HG03354 (cell line): Measurements from ENCODE around the gene PRG2.

Source experiments
- ATAC-seq: cut with Tn5 transposase; IDR thresholded peaks from one replicate; pipeline ENCODE4 v1.9.1; 2021; ENCODE audit warnings: mild to moderate bottlenecking; ENCODE audit not compliant: unreplicated experiment, poor library complexity, severe bottlenecking

PRG2 gene, protein sequence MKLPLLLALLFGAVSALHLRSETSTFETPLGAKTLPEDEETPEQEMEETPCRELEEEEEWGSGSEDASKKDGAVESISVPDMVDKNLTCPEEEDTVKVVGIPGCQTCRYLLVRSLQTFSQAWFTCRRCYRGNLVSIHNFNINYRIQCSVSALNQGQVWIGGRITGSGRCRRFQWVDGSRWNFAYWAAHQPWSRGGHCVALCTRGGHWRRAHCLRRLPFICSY

DNA sequence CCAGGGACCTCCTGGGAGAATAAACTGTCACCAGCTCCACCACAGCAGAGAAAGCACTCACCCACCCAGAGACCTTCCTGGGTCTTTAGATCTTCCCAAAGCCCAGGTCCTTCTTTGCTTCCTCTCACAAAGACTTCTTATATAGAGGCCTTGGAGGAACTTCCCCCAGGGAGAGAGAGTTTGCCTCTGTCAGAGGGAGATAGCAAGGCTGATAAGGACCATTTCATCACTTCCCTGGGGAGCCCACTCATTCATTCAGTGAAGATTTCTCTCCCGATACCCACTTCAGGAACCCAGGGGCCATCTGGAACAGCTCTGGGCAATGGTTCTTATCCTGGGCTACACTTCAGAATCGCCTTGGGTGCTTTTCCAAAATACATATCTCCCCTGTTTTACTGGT, at the start of gene PRG2:
TSS of gene PRG2 (minus strand) at position 116 of the 400 bp plus-strand sequence. CDS start 706 bp downstream, outside the sequence.
- ATAC-seq, result no peak

DNA sequence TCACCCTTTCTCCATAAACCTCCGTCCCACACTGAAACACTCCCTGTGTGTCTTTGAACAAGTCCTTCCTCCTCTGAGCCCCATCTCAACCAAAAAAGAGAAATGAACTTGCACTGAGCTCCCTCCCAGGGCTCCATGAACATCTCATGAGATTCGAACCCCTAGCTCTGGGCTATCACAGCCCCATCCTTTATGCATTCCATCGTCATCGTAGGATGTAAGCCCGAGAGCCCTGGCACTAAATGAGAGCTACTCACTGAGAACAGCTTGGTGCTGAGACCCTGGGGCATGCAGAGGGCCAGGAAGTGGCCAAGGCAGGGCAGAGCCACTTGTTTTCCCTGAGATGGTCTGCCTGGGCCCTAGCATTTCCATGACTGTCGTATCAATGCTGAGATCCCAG, 49.3 kb upstream of the PRG2 start:
- ATAC-seq, result no peak

DNA sequence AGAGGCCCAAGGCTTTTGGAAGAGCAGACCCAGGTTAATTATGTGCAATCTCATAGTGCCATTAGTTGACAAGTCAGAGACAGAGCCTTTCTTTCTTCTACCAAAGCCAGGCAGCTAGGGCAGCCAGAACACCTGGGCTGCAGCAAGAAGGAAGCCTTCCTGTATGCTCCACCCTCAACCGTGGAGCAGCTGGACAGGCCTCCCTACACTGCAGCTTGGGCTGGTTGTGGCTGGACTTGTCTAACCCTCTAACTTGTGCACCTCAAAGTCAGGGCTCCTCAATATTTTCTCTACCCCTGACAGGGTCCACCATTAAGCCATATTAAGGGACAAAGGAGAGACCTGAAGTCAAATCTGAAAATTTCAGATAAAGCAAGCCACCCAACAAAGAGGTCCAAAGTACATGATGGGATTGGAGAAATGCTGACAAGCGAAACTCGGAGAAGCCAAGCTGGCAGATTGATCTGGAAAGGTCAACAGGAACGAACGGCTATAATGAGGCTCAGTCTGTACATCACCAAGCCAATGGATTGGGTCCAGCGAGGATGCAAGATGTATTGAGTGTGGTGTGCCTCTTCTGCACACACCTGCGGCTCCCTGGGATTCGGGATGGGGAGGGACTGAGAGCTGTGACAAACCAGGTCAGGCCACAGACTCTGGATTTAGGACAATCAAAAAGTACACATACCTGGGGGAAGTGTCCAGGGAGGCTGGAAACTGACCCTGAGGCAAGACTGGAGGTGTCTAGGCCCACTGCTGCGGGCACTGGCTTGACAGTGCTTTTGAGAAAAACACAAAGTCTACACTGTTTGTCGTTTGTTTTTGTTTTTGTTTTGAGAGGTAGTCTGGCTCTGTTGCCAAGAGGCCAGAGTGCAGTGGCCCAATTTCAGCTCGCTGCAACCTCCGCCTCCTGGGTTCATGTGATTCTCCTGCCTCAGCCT, 48.2 kb upstream of the PRG2 start:
- no peak for ATAC-seq

DNA sequence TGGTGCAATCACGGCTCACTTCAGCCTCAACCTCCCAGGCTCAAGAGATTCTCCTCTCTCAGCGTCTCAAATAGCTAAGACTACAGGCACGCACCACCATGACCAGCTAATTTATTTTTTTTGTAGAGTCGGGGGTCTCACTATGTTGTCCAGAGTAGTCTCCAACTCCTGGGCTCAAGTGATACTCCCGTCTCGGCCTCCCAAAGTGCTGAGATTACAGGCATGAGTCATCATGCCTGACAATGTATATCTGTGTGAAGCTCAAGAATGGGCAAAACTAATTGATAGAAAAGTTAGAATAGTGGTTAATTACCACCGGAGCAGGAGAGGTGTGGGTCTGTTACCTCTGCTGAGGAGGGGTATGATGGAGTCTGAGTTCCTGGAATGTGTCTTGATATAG, 45.6 kb upstream of the PRG2 start:
- no peak for ATAC-seq

DNA sequence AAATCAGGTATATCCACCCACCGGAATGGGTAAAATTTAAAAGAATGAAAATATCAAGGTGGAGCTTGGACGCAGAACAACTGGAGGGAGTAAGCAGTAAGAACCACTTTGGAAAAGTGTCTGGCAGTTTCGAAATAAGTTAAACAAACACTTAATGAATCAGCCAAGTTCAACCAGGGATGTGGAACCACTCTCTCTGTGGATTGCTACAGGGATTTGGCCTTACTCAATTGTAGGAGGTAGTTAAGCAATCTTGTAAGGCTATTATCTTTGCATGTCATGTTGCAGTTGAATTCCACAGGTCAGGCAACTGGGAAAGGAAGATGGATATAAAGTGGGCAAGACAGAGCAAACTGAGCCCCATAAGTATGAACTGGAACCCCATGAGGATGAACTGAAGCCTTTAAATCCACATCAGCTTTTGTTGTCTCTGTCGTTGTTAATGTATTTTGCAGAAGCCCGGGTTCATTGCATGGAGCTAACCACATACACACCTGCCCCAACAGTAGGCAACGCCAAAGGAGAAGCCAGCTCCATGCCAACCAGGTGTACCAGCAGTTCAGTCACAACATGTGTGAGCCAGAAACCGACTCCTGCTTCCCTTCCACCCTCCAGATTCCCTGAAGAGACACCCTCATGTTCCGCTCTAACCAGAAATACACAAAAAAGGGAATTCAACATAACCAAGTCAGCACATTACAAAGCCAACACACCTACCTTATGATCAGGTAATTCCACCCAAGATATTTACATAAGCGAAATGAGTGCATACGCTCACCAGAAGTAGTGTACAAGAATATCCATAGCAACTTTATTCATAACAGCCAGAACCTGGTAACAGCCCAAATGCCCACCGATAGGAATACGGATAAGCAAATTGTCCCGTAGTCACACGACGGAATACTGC, 44.4 kb upstream of the PRG2 start:
- ATAC-seq, result no peak

DNA sequence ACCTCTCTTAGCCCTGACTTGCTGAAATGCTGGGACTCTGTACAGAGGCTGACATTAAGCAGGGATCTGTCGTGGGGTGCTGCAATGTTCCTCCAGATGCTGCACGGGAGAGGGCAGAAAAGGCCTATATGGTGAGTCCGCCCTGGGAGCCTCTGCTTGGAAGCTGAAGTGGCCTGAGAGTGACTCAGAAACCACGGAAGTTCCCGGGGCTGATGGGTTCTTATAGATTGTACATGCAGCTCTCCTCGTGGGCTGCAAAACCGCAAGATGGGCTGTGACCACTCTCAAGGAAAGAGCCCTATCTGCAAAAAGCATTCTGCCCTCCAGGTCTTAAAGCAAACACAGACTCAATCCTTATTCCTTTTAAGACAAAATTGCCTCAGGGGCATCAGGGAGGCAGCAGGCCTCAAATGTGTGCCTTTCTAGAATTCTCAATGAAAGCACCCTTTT, 42.3 kb upstream of the PRG2 start:
- ATAC-seq, result no peak

DNA sequence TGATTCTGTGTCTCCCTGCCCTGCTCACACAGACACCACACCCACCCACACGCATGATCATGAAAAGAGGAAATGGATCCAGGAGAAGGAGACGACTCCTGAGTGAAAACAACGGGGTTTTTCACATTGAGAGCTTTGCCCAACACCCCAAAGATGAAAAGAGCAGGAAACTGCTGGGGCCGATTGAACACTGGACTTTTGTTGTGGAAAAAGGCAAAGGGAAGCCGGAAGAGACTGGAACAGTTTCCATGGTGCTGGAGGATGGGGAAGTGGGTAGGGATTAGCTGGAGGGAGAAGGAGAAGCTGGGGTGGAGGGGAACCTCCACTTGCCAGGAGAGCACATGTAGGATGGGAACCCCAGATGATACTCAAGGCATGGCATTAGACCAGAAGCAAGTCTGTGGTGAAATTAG, 41.7 kb upstream of the PRG2 start:
- ATAC-seq, result no peak

DNA sequence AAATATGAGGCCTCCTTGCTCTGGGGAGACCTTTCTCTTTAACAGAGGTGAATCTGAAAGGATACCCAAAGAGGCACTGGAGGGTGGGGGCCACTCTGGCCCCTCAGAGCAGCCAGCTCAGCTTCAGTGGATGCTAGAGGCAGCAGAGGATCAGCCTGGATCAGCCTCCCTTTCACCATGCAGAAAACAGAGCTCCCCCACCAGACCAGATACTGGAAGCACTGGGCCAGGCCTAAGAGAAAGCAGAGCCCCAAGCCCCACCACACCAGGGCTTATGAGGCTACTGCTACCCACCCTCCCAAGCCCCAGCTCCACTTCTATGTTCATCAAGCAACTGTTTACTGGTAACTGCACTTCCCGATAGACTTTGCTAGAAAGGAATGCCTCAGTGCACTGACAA, 40.5 kb upstream of the PRG2 start:
- no peak for ATAC-seq

DNA sequence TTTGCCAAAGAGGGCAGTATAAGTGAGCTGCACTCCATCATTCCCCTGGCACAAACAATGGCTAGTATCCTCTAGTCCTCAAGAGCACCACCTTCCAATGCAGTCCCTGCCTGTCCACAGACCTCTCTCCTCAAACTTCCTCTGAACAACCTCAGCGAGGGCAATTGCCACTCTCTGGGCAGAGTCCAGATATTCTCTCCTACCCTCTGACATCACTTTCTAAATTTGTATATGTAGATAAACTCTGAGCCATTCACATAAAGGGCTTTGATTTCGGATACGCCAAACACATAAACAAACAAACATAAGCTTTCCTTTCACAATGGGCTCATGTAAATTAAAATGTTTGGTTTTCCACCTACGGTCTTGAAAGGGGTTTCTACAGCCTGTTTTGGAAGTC, 39.5 kb upstream of the PRG2 start:
- no peak for ATAC-seq

DNA sequence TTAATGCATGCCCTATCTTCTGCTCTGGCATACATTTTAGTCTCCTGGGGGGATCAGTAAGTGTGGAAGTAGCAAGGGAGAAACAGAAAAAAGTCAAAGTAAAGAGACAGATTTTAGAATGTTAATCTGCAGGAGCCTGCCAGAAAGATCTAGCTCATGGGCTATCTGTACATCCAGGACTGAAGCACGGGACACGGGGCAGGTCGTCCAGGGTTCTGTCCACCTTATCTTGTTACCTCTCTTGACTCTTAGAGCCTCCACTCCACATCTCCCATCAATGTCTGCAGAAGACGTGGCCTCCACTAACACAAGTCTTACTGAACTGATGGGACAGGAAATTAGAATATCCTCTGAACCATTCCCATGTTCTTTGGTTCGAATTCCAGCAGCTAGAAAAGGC, 38.2 kb upstream of the PRG2 start:
- ATAC-seq, result no peak

DNA sequence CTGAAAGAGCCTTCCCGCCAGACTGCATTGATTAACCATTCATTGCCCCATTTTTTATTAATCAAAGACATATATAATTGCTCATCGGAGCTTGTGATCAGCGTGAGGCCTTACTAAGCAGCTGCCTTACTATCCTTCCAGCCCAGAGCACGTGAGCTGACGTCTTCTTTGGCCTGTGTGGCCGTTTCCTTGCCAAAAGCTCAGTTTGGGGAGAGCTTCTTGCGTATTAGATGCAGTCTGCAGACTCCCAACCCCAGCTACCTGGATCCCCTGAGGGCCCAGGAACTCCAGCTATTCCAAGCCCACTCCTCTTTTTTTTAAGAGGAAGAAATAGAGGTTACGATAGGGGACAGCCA, 37.3 kb upstream of the PRG2 start:
- ATAC-seq, result no peak

DNA sequence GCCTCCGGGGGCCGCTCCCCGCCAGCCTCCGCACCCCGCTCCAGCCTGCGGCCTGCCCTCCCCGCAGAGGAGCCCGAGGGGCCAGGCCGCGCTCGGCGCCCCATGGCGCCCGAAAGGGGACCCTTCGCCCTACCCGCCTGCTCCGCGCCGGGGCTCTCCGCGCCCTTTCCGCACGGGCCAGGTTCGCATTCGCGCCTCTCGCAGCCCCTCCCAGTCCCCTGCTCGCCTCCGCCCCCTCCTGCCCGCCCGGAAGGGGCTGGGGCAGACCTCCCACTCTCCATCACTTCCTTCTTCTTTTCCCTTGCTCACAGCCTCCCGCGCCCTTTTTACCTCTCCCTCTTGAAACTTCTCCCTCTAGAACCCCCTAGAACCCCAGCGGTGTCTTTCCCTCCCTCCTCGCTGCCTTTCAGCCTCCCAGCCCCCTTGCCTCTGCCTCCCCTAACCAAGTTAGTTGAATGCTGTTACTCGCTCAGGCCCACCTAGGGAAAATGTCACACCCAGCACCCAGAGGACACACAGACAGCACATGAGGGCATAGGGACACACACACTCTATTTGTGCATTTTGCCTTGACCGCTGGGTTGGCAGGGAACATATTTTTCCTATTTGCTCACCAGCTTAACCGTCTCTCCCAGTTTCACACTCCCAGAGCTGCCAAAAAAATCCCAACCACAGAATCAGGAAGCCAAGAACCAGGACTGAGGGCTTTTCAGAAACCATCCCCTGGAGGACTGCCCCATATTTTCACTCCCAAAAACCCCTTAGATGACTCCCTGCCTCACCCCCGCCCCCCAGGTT, 36.7 kb upstream of the PRG2 start, which contains the start of gene SLC43A3:
TSS of gene SLC43A3 (minus strand) at position 193 of the 798 bp plus-strand sequence. CDS start 949 bp downstream, outside the sequence.
- peak; percentile 73 for ATAC-seq

DNA sequence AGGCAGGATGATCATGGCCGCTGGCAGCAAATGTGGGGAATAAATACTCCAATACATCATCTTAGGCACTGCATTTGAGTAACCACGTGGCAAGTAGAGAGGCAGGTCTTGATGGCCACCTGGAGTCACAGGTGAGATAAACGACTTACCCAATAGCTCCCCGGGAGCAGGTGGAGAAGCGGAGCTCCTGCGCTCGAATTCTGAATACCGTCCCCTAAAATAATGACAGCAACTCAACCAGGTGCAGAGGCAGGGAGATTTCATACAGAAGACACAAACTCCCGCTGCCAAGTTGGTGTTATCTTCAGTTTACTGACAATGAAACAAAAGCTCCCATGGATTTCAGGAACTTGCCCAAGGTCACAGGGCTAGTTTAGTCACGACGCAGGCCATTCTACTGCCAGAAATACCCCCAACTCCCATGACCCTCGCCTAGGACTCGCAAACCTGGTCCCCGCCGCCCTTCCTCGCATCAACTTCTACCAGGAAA, 36.0 kb upstream of the PRG2 start:
- no peak for ATAC-seq

DNA sequence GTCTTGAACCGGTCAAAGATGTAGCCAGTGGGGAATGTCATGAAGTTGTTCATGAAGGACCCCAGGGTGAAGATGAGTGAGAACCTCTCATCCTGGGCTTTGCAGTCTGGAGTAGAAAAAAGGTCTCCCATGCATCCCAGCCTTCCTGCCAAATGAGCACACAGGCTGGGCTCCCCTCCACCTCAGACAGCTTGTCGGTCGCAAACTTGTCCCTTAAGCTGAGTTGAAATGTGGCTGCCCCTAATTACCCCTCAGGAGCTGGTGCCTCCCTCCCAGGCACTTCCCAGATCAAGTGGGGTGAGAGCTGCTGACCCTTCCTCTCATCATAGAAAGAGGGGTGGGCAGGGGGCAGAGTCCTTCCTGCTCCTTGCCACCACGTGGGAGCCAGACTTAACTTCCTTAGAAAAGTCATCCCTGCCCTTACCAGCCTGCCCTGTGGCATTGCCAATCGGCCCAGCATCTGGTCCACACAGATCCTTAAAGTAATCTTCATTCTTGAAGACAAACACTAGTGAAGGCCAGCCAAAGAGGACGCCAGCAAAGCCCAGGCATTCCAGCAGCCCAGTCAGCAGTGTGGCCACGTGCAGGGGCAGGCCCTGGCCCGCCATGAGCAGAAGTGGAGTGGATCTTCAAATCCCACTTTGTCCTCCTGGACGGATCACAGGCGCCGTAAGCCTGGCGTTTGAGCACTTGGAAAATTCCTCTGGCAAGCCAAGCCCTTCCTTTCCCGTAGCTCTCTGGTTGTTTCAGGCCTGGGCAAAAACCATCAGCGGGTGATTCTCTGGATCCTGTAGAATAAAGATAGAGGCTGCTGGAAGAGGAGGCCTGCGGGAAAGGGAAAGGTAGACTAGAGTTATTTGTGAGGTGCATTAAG, 35.4 kb upstream of the PRG2 start:
- no peak for ATAC-seq

DNA sequence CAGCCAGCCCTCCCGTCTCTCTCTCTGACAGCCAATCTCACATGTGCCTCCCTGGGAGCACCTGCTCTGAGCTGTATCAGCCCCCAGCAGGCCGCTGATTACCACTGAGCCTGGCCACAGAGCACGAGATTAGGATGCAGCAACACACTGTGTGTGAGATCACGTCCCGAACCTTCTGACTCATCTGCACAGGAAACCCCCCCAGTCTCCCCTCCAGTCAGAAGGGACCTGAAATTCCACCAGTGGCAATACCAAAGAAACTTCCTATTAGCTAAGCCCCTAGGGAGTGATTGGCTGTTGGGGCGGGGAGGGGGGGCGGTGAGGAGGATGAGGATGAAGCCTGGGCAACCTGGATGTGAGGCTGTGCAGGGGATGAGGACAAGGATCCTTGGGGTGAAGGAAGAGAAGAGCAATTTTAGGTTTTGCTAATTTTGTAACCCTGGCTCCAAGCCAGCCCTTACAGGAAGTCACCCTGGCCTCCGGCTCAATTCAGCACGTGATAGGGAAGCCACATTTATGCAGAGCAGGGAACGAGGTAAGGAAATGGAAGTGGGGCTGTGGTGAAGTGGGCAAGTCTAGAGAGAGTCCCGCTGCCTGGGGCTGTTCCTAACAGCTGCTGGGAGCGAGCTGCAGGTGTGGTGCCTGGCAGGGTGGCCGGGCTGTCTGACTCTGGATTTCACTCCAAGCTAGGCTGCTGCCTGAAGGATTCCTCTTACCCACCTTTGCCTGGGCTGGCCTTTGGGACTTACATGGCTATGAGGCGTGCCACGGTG, 34.5 kb upstream of the PRG2 start:
- peak; percentile 89 for ATAC-seq

DNA sequence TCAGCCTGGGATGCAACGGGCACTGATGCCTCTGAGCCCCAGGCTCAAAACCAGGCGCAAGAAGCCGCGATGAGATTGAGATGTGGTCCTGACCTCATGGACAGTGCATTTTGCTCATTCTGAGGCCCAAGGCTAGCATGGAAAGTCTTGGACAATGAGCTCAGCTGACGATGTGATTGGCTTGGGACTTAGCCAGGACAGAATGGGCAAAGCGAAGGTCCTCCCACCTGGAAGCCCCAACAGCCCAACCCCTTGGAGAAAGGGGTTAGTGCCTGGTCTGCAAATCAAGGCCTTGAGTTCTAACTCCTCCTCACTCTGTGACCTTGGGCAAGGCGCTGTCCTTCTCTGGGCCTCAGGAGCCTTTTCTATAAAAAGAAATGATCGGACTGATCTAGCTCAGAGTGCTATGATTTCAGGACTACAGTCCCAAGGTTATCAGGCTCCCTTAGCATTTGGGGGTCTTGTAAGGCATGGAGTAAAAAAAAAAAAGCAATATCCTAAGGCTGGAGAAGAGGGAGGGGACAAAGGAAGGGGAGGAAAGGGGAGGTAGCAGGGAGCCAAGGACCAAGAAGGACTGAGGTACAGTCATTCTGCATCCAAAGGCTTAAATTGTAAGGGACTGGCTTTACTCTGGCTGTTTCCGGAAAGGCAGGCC, 33.8 kb upstream of the PRG2 start:
- no peak for ATAC-seq

DNA sequence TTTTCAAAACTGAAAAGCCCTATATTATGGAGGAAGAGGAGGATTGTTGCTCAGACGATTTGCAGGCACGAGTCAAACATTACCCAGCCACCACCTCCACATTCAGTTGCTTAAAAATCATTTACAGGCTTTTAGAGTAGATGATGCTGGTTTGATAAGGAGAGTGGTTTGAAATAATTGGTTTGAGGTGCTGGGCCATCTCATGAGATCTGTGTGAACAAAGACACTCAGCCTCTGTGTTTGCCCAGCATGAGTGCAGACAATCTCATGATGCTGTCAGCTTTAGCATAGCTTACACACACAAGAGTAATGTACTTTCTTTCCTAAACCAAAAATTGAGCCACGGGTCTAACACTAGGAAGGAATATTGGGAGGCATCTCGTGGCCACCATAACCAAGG, 32.2 kb upstream of the PRG2 start:
- ATAC-seq, result no peak
